GM21576 (cell line): ENCODE results near the gene ATG4C.
A peak's percentile ranks its signal among the peaks of the same experiment; 100 is the strongest.
"Not testable (repeated sequence)": the region's sequence is repeated elsewhere in the genome, so short reads cannot be mapped to it uniquely, and the experiment has no call there.

Experiments used
- ATAC-seq: cut with Tn5 transposase; IDR thresholded peaks from one replicate; pipeline ENCODE4 v1.9.1; 2021; ENCODE audit warnings: mild to moderate bottlenecking, moderate library complexity; ENCODE audit not compliant: unreplicated experiment

ATG4C gene

DNA sequence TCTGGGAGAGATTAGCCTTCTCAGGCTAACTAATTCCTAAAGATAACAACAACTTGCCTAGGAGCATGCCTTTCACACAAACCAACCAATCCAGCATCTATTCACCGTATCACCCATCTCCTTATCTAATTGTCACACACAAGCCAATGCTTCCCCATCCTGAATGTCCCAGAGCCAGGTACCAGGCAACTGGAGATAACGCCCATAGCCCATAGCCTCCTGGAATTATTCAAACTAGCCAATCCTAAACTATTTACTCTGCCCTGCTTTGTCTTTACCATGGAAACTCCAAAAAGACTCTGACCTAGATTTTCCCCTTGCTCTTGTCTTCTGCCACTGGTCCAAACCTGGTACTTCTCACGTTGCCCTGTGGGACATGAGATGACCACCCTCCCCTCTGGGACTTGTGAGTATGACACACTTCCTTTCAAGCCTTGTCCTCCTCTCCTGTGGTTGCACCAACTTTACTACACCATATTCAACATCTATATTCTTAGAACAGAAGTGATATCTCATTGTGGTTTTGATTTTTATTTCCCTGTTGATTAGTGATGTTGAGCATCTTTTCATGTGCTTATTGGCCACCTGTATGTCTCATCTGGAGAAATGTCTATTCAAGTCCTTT, 8.8 kb upstream of the ATG4C start:
- ATAC-seq: no peak

DNA sequence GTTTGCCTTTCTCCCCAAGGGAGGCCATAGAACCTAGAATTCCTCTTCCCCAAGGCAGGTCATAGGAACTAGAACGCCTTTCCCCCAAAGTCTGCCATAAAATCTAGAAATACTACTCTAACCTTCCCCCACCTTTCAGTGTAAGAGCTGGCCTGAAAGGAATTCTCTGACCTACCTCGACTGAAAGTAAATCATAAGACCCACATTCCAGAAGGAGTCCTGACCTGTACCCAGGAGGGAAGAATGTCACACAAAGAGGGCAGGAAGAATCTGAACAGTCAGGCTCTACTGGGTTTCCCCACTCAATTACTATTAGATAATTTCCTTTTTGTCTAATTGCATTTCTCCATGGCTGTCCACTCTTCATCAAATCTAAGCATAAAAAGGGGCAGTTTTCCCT, 5.7 kb upstream of the ATG4C start:
- ATAC-seq: no peak

DNA sequence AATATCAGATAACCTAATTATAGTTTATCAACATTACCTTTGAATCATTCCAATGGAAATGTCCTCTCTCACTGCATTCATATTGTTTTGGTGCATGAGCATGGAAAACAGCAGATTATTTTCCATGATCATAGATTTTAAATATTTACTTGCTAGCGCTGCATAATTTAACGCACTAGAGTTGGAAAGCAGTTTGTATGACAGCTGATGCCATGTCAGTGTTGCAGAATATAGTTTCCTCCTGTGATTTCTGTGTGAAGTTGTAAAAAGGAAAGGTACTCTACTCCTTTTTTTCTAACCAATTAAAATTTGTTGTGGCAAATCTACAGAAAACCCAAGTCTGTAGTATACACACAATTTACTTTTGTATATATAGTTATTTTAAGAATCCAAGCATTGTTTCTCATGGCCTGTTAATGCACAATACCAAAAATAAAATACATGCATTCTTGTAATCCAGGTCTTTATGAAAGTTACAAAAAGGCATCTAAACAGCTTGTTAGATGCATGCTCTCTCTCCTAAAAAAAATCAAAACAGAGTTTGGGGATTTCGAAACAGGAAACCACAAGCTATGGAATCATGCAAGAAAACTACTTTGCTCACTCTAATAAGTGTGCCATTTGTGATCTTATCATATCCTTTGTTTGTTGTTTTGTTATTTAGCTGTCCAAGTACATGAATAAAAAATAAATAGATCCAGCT, 1.9 kb upstream of the ATG4C start:
- no peak for ATAC-seq

DNA sequence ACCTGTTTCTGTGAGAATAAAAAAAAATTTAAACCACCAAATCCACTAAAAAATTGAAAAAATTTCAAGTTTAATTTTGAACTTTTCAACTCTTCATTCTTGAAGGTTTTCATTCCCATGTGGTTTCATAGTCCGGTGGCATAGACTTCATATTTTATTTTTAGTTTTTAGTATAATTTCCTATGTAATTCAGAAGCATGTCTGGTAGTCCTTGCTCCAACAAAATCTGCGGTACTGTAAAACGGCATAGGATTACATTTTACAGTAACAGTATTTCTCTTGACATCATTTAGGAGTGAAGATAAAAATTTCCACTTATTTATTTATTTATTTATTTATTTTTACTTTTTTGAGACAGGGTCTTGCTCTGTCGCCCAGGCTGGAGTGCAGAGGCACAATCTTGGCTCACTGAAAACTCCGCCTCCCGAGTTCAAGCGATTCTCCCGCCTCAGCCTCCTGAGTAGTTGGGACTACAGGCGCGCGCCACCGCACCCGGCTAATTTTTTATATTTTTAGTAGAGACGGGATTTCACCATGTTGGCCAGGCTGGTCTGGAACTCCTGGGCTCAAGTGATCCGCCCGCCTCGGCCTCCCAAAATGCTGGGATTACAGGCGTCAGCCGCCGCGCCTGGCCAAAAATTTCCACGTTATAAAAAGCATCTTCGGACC, 1.3 kb upstream of the ATG4C start:
- not testable (repeated sequence) for ATAC-seq

DNA sequence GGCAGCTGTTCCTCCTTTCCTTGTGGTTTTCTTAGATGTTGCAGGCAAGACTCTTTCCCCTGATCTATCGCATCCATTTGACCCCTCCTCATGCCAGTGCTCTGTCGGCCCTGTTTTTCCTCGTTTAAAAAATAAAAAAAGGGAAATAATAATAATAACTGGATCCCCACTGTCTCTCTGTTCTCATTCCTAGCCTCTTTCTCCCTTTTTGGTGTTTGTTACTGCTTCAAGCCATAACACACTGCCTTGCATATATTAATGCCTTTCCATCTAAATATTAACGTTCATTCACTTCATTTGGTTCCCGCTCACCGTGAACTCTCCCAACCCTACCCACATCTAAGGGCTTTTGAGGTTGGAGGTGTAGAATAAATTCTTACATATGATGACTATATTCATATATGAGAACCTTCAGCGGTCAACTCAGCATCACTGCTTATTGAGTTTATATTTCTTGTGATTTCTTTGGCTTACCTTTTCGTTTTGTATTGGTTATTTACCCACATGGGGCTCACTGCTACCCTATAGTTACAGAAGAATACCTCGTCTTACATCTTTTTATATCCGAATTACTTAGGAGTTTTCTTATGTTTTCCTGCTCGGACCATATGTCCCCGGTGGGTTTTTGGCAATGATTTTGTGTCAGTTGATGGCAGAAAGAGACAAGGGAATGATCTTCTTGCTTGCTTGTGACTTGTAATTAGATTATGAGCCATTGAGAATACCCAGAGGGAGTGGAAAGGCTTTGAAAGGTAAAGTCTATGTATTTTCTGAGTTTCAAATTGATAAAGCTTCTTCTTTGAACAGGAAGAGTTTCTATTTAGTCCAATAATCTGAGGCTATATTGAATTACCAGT, 805 bp downstream of the ATG4C start:
- peak; percentile 29 for ATAC-seq

DNA sequence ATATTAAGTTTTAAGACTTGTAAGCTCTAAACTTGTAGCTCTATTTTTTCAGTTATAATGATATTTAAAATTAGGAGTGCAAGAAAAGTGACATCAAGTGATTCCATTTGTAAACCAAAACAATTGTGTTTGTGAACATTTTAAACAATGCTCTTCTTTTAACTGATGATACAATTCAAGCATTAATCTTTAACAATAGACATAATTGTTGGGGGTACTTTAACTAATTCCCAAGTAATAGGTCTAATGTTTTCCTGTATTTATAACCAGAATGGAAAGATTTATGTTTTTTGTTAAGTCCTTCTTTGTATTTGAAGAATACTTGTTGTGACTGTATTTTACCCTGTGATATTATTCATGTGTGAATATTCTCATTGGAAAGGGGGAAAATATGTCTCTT, 6.8 kb downstream of the ATG4C start:
- ATAC-seq: no peak

DNA sequence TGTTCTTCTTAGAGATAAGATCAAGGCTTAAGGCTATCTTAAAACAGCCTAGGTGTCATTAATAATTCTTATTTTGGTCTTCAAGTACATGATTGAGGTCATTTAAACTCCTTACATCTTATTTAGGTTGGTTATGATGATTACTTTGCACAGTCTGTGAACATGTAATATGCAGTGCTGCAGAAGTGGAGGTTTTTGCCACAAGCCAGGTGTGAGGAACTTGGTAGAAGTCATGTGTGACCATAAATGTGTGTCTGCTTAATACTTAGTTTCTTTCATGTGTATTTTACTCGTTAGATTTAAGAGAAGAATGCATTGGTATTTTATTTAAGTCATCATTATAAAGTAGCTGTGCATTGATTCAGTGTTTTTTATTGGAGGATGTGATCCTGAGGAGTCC, 10.1 kb downstream of the ATG4C start:
- ATAC-seq: peak; percentile 56

DNA sequence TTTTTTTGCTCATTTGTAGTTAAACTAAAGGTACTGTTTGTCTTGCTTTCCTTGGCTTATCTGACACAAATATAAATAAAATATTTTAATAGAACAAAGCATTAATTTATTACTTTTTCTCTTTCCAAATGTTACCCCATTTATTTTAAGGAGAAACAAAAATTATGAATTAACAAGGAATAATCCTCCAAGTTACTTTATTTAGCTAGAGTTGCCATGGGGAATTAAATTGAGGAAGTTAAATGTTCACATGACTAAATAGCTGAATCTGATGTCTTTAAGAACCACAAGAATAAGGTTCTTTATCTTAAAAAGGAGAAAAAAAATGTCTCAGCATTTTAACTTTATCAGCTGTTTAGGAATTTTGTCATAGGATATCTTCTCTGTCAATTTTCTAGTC, 12.3 kb downstream of the ATG4C start:
- ATAC-seq: no peak

DNA sequence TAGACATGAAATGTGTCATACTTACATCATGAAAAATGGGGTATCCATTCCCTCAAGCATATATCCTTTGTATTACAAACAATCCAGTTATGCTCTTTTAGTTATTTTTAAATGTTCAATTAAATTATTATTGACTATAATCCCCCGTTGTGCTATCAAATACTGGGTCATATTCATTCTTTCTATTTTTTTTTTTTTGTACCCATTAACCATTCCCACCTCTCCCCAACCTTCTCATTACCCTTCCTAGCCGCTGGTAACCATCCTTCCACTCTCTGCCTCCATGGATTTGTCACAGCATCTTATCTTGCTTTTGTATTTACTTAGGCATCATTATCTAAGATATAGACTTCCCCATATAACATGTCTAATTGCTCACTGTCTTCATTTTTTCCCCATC, 15.8 kb downstream of the ATG4C start:
- no peak for ATAC-seq

DNA sequence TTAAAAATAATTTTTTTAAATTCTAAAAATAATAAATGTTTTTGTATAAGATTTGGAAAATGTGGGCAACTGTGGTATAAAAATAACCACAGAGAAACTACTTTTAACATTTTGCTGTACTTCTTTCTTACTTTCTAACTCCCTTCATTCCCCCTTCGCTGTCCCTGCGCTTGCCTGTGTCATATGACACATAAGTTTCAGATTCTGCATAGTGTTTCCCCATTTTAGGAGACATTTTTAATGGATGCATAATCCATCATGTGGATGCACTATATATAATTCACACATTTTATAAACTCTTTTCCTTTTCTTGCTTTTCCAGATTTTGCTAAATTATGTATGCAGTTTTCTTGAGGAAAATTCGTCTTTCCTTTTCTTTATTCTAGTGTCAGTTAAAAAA, 16.3 kb downstream of the ATG4C start:
- ATAC-seq: peak; percentile 38

DNA sequence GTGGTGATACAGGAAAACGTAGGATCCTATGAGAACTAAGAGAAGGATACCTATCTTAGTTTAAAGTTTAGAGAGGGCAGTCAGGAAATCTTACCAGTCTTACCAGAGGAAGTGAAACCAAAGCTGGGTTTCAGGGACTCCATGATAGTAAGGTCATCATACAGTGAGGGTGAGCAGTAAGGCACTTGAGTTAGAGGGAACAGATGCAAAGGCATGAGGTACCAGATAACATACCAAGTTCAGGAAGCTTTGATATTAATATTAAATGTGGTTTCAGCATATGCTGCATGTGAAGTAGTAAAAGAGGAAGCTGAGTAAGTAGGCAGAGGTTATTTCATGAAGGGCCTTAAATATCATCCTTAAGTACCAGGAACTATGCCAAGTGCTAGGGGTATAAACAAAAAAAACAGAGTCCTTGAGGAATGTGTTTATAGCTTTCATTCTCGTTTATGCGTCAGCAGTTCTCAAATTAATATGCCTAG, 16.9 kb downstream of the ATG4C start:
- peak; percentile 99 for ATAC-seq

DNA sequence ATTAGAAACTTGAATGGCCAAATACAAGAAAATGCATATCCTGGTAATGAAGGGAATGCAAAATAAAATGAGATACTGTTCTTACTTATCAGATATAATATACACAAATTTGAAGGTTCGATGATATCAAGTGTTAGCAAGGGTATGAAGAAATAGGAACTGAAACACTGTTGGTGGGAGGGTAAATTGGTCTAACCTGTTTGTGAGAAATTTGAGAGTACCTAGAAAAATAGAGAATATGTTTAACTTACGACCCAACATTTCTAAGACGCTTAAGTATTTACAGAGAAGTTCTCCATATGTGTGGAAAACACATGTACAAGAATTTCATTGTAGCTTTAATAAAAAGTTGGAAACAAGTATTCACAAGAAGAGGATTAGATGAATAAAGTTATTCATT, 25.9 kb downstream of the ATG4C start:
- no peak for ATAC-seq

DNA sequence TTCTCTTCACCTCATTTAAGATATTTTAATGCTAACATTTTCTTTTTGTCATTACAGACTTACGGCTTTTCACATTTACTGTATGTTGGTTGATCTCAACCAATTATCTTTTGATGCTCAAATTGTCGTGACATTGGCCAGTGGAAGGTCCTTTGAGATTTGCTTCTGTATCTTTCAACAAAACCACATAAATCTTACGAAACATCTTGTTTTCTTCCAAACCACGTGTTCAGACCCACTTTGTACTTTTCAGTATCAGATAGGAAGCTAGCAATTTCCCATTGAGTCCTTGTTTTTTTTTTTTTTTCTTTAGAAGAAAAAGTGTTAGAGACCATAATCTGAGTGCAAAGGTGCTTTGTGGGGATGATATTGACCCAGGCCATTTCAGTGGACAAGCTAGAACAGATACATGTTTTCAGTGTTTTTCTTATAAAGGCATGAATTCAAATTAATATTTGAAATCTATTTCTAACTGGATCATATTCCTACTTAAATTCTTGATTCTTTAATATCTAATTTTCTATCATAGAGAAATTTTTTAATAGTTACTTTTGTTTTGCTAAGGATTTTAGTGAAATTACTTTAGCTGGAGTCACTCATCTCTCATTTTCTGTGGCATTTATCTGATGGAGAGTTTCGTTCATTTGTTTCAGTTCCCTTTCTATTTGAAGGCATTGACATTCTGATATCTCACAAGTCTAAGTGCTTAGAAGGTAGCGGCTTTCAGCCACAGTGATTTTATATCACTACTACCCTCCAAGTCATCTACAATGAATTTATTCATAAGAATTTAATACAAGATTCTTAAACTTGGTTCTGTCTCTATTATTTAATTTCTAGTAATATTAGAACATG, 26.7 kb downstream of the ATG4C start:
- ATAC-seq: peak; percentile 96

DNA sequence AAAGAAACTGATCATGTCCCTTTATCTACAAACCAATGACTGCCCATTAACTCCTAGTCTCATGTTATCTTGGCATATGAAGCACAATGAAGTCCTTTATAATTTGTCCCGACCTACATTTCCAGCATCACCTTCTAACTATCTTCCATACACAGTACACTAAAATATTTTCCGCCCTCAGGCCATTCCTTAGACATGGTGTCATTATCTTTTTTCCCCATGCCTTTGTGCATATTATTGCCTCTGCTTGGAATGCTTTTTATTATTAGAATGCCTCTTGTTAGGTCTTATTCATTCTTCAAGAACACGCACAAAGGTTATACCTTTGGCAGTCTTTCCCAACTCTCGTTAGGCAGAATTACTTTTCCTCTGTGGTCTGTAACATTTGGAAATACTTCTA, 39.6 kb downstream of the ATG4C start:
- ATAC-seq: no peak

DNA sequence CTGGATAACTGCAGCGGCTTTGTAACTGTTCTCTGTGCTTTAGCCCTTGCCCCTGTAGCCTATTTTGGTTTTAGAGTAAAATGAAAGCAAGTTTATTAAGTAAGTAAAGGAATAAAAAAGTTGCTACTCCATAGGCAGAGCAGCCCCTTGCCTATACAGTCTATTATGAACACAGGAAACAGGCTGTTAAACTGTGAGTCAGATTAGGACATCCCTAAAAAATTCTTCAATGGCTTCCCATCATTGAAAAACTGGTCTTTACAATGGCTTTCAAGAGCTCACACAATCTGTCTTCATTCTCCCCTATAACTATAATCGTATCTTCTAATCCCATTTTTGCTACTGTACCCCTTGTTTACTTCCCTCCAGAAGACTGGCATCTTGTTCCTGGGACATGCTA, 43.0 kb downstream of the ATG4C start:
- ATAC-seq: no peak

DNA sequence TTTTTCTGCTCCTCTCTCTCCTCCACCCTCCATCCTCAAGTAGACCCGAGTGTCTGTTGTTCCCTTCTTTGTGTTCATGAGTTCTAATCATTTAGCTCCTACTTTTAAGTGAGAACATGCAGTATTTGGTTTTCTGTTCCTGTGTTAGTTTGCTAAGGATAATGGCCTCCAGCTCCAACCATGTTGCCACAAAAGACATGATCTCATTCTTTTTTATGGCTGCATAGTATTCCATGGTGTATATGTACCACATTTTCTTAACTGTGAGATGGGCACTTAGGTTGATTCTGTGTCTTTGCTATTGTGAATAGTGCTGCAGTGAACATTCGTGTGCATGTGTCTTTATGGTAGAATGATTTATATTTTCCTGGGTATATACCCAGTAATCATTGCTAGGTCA, 43.9 kb downstream of the ATG4C start:
- ATAC-seq: not testable (repeated sequence)

DNA sequence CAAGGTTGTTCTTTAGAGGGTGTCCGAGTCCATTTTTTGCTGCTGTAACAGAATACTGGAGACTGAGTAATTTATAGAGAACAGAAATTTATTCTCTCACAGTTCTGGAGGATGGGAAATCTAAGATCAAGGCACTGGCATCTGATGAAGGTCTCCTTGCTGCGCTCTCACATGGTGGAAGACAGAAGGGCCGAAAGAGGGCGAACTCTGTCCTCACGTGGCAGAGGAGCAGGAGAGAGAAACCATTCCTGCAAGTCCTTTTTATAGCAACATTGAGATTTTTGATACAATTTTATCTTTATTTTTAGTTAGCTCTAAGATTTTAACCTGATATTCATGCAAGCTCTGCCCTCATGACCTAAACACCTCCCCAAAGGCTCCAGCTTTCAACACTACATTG, 48.3 kb downstream of the ATG4C start:
- ATAC-seq: no peak

DNA sequence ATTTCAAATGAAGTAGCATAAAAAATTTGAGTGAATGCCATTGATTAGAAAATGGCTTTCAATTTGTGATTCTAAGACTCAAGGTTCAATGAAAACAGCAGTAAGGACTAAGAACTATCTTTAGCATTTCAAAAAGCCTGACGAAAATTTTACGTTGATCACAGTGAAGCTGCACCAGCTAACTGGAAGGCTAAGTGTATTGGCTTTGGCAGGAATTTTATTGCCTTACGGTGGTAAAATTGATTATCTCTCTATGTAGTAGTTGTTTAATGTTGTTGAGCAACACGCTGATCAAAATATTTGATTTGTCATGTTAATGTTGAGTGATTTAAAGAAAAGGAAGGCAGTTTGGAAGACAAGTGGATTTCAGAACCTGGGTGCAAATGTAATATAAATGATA, 49.6 kb downstream of the ATG4C start:
- no peak for ATAC-seq

DNA sequence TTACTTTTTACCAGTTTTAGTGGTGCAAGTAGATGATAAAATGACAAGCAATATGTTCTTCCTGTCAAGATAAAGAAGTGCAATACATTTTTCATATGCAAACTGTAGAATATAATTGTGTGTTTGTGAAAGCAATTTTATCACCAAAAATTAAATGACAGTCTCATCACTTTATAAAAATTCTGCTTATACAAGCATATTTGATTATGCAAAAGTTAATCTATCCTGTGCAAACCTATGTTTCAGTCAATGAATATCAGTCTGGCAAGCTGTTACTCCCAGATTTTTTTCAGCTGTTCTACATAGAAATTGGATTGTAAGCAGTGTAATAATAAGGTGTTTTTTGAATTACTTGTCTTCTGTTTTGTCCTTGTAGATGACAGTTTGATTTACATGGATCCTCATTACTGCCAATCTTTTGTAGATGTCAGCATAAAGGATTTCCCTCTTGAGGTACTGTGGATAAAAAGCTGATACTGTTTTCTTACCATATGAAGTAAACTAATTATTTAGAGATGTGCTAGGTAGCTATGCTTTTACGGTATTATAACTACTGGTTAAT, 50.5 kb downstream of the ATG4C start:
- ATAC-seq: no peak
